Cardiac muscle cell (in vitro differentiated cells and primary cell): ENCODE measurements around the gene EXOSC5. TPM values are rescaled to one million over a fixed set of nuclear protein-coding genes. Genes with fewer than 3 reads are reported as not detected.

Experiments
- DNase-seq, 2 donors: peaks; one replicate each; pipeline versions ENCODE4 v3.0.0 to v3.0.0-alpha.2; 2010 to 2017; ENCODE audit warnings: low read depth in 1 of 2, low spot score in 1 of 2
- H3K27ac ChIP-seq: fragments of 200-600 bp; sonication (generic); 2 replicates; pipeline ENCODE4 v1.5.1; 2016
- H3K27me3 ChIP-seq: fragments of 200-600 bp; sonication (generic); 2 replicates; pipeline ENCODE4 v1.6.0; 2016; ENCODE audit warnings: control low read depth
- H3K36me3 ChIP-seq: fragments of 200-600 bp; sonication (generic); 2 replicates; pipeline ENCODE4 v1.5.1; 2016; ENCODE audit warnings: control low read depth
- H3K4me1 ChIP-seq: fragments of 200-600 bp; sonication (generic); 2 replicates; pipeline ENCODE4 v1.8.1; 2017; ENCODE audit warnings: low read depth, mild to moderate bottlenecking, mixed run types
- H3K4me3 ChIP-seq: fragments of 200-600 bp; sonication (generic); 2 replicates; pipeline ENCODE4 v1.5.1; 2016; ENCODE audit warnings: mild to moderate bottlenecking
- H3K9me3 ChIP-seq: fragments of 200-600 bp; sonication (generic); 2 replicates; pipeline ENCODE4 v1.5.1; 2017; ENCODE audit warnings: low read depth, mild to moderate bottlenecking, control low read depth
- polyA plus RNA-seq: library from polyadenylated mRNA; unstranded; fragments of >200 nt; fragmentation: Nextera tagmentation; extraction: Ambion mirVana; gene quantifications from 2 replicates; pipeline ENCODE4 v1.2.1, GENCODE V29; 2016
- total RNA-seq: library from RNA; depleted of rRNA; stranded (reverse); fragments of >200 nt; gene quantifications from 2 replicates; pipeline ENCODE4 v1.2.3, GENCODE V29; 2016
- TF ChIP-seq, protein P1 (sequence below): IDR thresholded peaks from 2 replicates; pipeline ENCODE4 v1.5.1; 2012; ENCODE audit warnings: low read depth, mild to moderate bottlenecking, low read length

EXOSC5 gene
- total and polyA plus RNA-seq, 2 experiments from 2014 or later: 31.4 to 53.0 TPM

DNA sequence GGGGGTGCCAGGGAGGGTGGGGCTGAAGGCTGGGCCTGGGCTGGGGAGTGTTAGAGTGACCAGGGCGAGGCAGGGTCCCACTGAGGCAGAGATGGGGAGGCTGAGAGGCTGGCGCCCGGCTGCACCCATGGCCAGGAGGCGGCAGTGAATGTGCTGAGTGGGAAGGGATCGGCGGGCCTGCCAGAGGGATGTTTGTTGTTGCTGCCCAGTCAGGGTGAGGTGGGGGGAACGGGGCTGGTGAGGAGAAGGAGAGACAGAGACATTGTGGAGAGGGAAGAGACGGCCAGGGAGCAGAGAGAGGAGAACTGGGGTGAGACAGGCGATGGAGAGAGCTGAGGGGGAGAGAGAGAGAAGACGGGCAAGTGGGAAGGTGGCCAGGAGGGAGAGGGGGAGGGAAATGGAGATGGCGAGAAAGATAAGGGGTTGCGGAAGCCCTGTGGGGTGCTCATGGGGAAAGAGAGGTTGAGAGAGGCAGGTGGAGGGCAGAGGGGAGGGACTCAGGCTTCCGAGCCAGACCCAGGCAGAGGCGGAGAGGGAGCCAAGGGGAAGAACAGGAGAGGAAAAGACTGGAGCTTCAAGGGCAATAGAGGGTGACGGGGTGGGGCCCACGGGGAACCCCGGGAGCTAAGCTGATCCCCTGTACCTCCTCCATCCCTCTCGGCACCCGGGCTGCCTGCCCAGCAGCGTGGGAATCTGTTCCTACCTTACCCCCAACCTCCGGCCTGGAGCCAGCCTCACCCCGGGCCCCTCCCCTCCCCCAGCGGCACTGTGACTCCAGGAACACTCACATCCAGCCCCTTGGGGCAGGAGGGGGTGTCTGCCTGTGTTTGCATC, 30.7 kb upstream of the EXOSC5 start:
- Histone ChIP-seq H3K9me3 (no peaks in the 10 kb centered on the region), H3K27me3 (no peaks in the 10 kb centered on the region), H3K4me1 (peaks cover 43% of the 10 kb centered on the region), H3K4me3 (peak overlapping the region; percentile 7), H3K27ac (peak overlapping the region; percentile 84), H3K36me3 (peaks cover 3% of the 10 kb centered on the region)
- TF ChIP-seq, protein P1, sequence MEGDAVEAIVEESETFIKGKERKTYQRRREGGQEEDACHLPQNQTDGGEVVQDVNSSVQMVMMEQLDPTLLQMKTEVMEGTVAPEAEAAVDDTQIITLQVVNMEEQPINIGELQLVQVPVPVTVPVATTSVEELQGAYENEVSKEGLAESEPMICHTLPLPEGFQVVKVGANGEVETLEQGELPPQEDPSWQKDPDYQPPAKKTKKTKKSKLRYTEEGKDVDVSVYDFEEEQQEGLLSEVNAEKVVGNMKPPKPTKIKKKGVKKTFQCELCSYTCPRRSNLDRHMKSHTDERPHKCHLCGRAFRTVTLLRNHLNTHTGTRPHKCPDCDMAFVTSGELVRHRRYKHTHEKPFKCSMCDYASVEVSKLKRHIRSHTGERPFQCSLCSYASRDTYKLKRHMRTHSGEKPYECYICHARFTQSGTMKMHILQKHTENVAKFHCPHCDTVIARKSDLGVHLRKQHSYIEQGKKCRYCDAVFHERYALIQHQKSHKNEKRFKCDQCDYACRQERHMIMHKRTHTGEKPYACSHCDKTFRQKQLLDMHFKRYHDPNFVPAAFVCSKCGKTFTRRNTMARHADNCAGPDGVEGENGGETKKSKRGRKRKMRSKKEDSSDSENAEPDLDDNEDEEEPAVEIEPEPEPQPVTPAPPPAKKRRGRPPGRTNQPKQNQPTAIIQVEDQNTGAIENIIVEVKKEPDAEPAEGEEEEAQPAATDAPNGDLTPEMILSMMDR: peak; percentile 4
- peak; percentile 20 to 35 for DNase-seq

DNA sequence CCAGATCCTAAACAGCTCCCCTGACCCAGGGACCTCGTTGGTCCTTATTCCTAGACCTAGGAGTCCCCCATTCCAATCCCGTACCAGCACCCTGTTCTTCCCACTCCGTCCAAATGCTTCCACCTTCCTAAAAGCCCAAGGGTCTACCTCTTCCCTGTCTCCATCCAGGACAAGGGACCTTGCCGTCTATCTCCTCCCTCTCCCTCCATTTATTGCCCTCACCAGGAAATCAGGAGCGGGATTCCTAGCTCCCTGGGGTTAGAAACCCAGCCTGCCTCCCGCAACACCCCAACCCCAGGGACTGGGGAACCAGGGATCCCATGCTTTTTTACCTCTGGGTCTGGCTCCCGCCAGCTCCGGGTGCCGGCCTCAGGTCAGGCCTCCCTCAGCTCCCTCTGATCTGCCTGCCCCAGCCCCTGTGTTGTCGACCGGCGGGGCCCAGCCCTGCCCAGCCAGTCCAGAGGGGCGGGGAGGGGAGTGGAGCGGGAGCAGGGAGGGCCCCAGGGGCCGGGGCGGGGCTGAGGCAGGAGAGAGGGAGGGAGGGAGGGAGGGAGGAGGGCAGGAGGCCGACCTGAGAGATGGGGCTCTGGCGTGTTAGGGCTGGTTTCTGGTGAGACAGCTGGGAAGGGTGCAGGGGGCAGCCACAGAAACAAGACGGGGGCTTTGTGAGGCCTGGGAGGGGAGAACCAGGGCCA, 29.9 kb upstream of the EXOSC5 start, which contains the start of gene B3GNT8:
TSS of gene B3GNT8 (minus strand) at position 423 of the 695 bp plus-strand sequence. CDS start 596 bp downstream, outside the sequence.
- Histone ChIP-seq H3K27ac (peak within 1 kb of the TSS; percentile 84), H3K4me3 (peak within 1 kb of the TSS; percentile 22), H3K36me3 (peaks cover 2% of the 10 kb centered on the region)

DNA sequence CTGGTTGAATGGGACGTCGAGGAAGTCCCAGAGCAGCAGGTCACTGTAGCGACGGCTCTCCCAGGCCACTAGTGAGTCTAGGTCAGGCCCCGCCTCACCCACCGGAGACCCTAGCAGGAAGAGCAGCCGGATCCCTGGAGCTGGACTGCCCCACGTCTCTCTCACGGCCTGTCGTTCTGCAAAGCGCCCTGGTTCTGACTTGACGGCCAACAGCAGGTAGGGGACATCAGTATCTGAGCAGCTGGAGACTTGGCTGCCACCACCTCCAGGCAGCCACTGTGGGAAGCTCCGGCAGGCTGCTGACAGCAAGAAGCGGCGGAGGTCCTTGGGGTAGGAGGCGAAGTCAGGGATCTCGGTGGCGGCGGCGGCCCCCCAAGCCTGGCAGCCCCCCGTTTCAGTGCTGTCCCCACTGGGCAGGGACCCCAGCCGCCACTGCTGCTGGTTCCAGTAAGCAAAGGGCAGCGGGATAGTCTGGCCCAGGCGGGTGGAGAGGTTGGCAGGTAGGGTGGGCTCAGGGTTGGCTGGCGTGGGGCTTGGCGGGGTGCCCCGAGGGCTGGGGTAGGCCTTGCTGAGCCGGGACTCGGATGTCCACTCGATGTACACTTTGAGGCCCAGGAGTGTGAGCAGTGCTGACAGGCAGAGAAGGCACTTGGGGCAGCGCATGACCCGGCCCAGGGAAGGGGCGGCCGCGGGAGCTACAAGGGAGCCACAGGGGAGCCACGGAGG, 29.1 kb upstream of the EXOSC5 start:
- Histone ChIP-seq H3K27ac (peak overlapping the region; percentile 84), H3K36me3 (peaks cover 2% of the 10 kb centered on the region), H3K27me3 (no peaks in the 10 kb centered on the region), H3K4me3 (peak overlapping the region; percentile 22), H3K9me3 (no peaks in the 10 kb centered on the region), H3K4me1 (peaks cover 30% of the 10 kb centered on the region)
- TF ChIP-seq, protein P1: no peak
- DNase-seq: peak in 1 of 2 donors; percentile 20

More for the DNA sequence above, 29.9 kb upstream of the EXOSC5 start, which contains the start of gene B3GNT8:
- H3K27me3 ChIP-seq: no peaks in the 10 kb centered on the region
- no peaks in the 10 kb centered on the region for H3K9me3 ChIP-seq
- H3K4me1 ChIP-seq: peaks cover 36% of the 10 kb centered on the region
- peak; percentile 81 to 94 for DNase-seq
- TF ChIP-seq, protein P1: no peak

DNA sequence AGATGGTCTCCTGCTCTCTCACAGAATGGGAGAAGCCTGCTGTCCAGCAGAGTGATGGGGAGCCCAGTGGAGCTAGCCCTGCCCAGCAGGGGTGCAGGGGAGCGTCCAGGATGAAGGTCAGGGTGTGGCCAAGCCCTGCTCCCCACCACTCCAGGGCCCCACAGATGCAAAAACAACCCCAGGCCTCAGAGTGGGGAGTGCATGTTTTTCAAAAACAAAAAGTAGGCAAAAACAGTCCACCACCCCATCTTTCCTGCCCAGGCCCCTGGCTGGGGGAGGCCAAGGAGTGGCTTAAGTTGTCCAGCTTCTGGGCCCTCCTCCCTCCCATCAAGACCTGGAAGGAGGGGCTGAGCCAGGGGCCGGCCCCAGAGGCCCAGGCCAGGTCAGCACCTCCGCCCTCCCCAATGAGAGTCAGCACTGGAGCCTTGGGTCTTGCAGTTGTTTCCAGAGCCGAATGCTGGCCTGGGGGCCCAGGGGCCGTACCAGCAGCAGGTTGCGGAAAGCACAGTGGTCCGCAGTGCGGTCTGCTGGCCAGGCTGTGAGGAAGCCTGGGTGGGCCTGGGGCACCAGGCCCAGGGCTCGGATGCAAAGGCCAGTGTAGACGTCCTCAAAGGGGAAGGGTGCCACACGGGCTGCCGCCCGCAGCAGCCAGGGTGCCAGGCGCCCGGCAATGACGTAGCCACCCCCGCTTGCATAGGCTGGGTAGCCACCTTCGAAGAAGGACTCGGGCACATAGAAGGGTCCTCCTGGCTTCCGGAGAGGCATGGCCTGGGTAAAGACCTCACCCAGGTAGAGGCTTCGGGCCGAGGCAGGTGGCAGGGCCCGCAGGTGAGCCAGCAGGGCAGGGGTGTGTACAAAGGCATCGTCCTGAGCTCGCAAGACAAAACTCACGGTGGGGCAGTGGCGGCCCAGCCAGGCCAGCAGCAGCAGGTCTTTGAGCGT, 28.3 kb upstream of the EXOSC5 start:
- no peaks in the 10 kb centered on the region for H3K27me3 ChIP-seq
- peak overlapping the region; percentile 84 for H3K27ac ChIP-seq
- H3K36me3 ChIP-seq: peaks cover 5% of the 10 kb centered on the region
- peaks cover 24% of the 10 kb centered on the region for H3K4me1 ChIP-seq
- no peak overlapping the region for H3K4me3 ChIP-seq
- DNase-seq: no peak
- TF ChIP-seq, protein P1: no peak
- H3K9me3 ChIP-seq: no peaks in the 10 kb centered on the region
